Common myeloid progenitor, CD34-positive (primary cell): Measurements from ENCODE around the gene MRPL54.

Experiments
- CTCF ChIA-PET: fragments of 350-600 bp; sonication (Branson Sonifier 250); formaldehyde crosslinking; loops from one replicate; lab custom pipeline; 2021; ENCODE audit warnings: antibody characterized with exemption; lab: Charles Lee
- POLR2A ChIA-PET: fragments of 350-600 bp; sonication (Branson Sonifier 250); formaldehyde crosslinking; loops from one replicate; lab custom pipeline; 2021; ENCODE audit warnings: antibody characterized with exemption; lab: Charles Lee
- DNase-seq, 3 donors: peaks; one replicate each; pipeline versions ENCODE4 v3.0.0 to v3.0.0-alpha.2; 2013
- H3K27ac ChIP-seq, 2 experiments: 1 replicate in 1 of 2; 2 replicates in 1 of 2; pipeline ENCODE4 v1.7.0; 2013; ENCODE audit warnings: inconsistent platforms in 2 of 2, low read length in 2 of 2, mild to moderate bottlenecking in 2 of 2, low read depth in 1 of 2, moderate library complexity in 1 of 2; ENCODE audit not compliant: severe bottlenecking in 2 of 2, insufficient read depth in 1 of 2, poor library complexity in 1 of 2
- H3K27me3 ChIP-seq, 5 experiments: replicated peaks in 2 of 5; 1 replicate in 3 of 5; 2 replicates in 2 of 5; pipeline versions ENCODE4 v1.6.1 to v1.7.0; 2013; ENCODE audit warnings: low read length in 4 of 5, mild to moderate bottlenecking in 2 of 5, moderate library complexity in 2 of 5, inconsistent platforms in 1 of 5; ENCODE audit not compliant: insufficient read depth in 5 of 5, control insufficient read depth in 4 of 5
- H3K36me3 ChIP-seq, 4 experiments: 1 replicate in 2 of 4; 2 replicates in 2 of 4; pipeline versions ENCODE4 v1.6.1 to v1.7.0; 2013; ENCODE audit warnings: low read length in 3 of 4, control low read depth in 1 of 4, mild to moderate bottlenecking in 1 of 4; ENCODE audit not compliant: control insufficient read depth in 4 of 4, insufficient read depth in 4 of 4
- H3K4me1 ChIP-seq, 4 experiments: 1 replicate in 3 of 4; 2 replicates in 1 of 4; pipeline versions ENCODE4 v1.6.1 to v1.7.1; 2013; ENCODE audit warnings: low read length in 3 of 4, mild to moderate bottlenecking in 3 of 4, control low read depth in 1 of 4, inconsistent platforms in 1 of 4, moderate library complexity in 1 of 4; ENCODE audit not compliant: control insufficient read depth in 4 of 4, insufficient read depth in 4 of 4; ENCODE audit errors: control extremely low read depth in 1 of 4
- H3K4me3 ChIP-seq, 7 experiments: 1 replicate in 4 of 7; 2 replicates in 3 of 7; pipeline versions ENCODE4 v1.5.1 to v1.7.0; 2013; ENCODE audit warnings: mild to moderate bottlenecking in 7 of 7, low read length in 6 of 7, moderate library complexity in 6 of 7, inconsistent platforms in 2 of 7, low read depth in 2 of 7, control low read depth in 1 of 7; ENCODE audit not compliant: insufficient read depth in 4 of 7, control insufficient read depth in 1 of 7; ENCODE audit errors: extremely low read depth in 1 of 7
- H3K9me3 ChIP-seq, 5 experiments: 1 replicate in 4 of 5; 2 replicates in 1 of 5; pipeline versions ENCODE4 v1.6.1 to v1.7.1; 2013; ENCODE audit warnings: low read length in 4 of 5, mild to moderate bottlenecking in 2 of 5, inconsistent platforms in 1 of 5, low read depth in 1 of 5, moderate library complexity in 1 of 5; ENCODE audit not compliant: control insufficient read depth in 4 of 5, insufficient read depth in 2 of 5; ENCODE audit errors: control extremely low read depth in 1 of 5
- WGBS: methylation state at CpG from one replicate; pipeline ENCODE4 v1.1.5; 2013; ENCODE audit not compliant: insufficient coverage; 5-methylcytosine and 5-hydroxymethylcytosine counted together

The MRPL54 gene

DNA sequence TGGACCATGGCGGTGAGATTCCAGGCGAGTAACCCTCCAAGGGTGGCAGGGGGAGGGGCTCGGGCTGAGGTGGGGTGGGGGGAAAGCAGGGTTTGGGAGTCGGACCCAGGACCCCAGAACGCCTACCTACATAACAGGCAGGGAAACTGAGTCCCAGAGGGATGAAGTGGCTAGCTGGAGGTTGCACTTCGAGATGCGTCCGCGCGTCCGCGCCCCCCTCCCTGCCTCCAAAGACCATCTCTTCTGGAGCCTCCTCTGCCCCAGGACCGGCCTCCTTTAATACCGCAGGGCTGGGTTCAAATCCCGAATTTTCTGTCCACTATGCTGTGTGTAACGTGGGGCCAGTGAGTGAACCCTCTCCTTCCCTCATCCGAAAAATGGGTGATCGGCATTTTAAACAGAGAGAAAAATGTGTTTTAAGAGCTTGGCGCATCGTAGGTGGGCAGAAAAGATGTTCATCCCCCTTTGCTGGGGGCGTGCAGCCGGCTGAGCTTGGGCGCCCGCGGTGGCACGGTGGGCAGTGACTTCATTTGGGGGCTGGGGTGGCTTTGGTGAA, 40.5 kb upstream of the MRPL54 start:
- no peak for DNase-seq
- ChIA-PET CTCF (interaction anchor here (1.7 kb wide), 1 partner anchor 9 kb away, joined by 5 read pairs; no protein-coding TSS in a partner anchor), POLR2A (interaction anchor here (0.7 kb wide), 1 partner anchor 54 kb away, joined by 3 read pairs; no protein-coding TSS in a partner anchor)
- H3K36me3 ChIP-seq = no peaks in the 10 kb centered on the region
- H3K4me3 ChIP-seq = peak overlapping the region in 3 of 7 experiments; percentile 19 to 58 (median 53)
- no peak overlapping the region for H3K27ac ChIP-seq
- H3K27me3 ChIP-seq = peaks cover 2 to 48% (median 14%) of the 10 kb centered on the region in 5 experiments
- H3K4me1 ChIP-seq = peaks cover 0 to 10% (median 9%) of the 10 kb centered on the region in 4 experiments
- H3K9me3 ChIP-seq = no peaks in the 10 kb centered on the region
- 3% methylated on average over 20 of the region's 26 CpGs for WGBS

- H3K4me3 ChIP-seq = peak overlapping the region in 1 of 7 experiments; percentile 58
- WGBS = 19% methylated on average over 9 of the region's 30 CpGs
- DNase-seq = no peak
- no peaks in the 10 kb centered on the region for H3K36me3 ChIP-seq
- CTCF ChIA-PET = interaction anchor here (1.7 kb wide), 1 partner anchor 10 kb away, joined by 5 read pairs; no protein-coding TSS in a partner anchor
- H3K27me3 ChIP-seq = peaks cover 2 to 48% (median 14%) of the 10 kb centered on the region in 5 experiments
- POLR2A ChIA-PET = no interaction called here
- no peak overlapping the region for H3K27ac ChIP-seq
- peaks cover 0 to 10% (median 9%) of the 10 kb centered on the region in 4 experiments for H3K4me1 ChIP-seq
- no peaks in the 10 kb centered on the region for H3K9me3 ChIP-seq
These were observed 39.9 kb upstream of the MRPL54 start for GRCh38 chr19:3722443-3723109.

- Histone ChIP-seq H3K27me3 (peaks cover 2 to 48% (median 14%) of the 10 kb centered on the region in 5 experiments), H3K36me3 (no peaks in the 10 kb centered on the region), H3K27ac (no peak overlapping the region), H3K9me3 (no peaks in the 10 kb centered on the region), H3K4me1 (peaks cover 0 to 10% (median 9%) of the 10 kb centered on the region in 4 experiments), H3K4me3 (no peak overlapping the region)
- no CpG with 5 or more reads among the region's 5 CpGs for WGBS
- ChIA-PET CTCF (interaction anchor here (1.7 kb wide), 1 partner anchor 10 kb away, joined by 5 read pairs; no protein-coding TSS in a partner anchor), POLR2A (no interaction called here)
- no peak for DNase-seq
These were observed 39.4 kb upstream of the MRPL54 start for GRCh38 chr19:3723110-3723488.

GRCh38 chr19:3723883-3724282, 38.6 kb upstream of the MRPL54 start:
- WGBS = 57% methylated on average over 4 of the region's 8 CpGs
- Histone ChIP-seq H3K4me1 (peaks cover 0 to 10% (median 9%) of the 10 kb centered on the region in 4 experiments), H3K27ac (no peak overlapping the region), H3K27me3 (peaks cover 2 to 48% (median 14%) of the 10 kb centered on the region in 5 experiments), H3K36me3 (no peaks in the 10 kb centered on the region), H3K9me3 (no peaks in the 10 kb centered on the region), H3K4me3 (no peak overlapping the region)
- no peak for DNase-seq
- CTCF ChIA-PET = interaction anchor here (1.0 to 1.1 kb wide), 2 partner anchors 18 to 34 kb away, joined by 3 read pairs; no protein-coding TSS in a partner anchor
- POLR2A ChIA-PET = interaction anchor here (0.6 kb wide), 1 partner anchor 1518 kb away, joined by 3 read pairs; no protein-coding TSS in a partner anchor

GRCh38 chr19:3725121-3725520, 37.4 kb upstream of the MRPL54 start:
- 93% methylated on average over 2 of the region's 3 CpGs for WGBS
- Histone ChIP-seq H3K27me3 (peaks cover under 1 to 44% (median 13%) of the 10 kb centered on the region in 5 experiments), H3K36me3 (no peaks in the 10 kb centered on the region), H3K9me3 (no peaks in the 10 kb centered on the region), H3K4me3 (no peak overlapping the region), H3K4me1 (peaks cover 0 to 10% (median 9%) of the 10 kb centered on the region in 4 experiments), H3K27ac (no peak overlapping the region)
- CTCF ChIA-PET = interaction anchor here (1.3 kb wide), 1 partner anchor 18 kb away, joined by 3 read pairs; no protein-coding TSS in a partner anchor
- no peak for DNase-seq
- POLR2A ChIA-PET = no interaction called here

DNA sequence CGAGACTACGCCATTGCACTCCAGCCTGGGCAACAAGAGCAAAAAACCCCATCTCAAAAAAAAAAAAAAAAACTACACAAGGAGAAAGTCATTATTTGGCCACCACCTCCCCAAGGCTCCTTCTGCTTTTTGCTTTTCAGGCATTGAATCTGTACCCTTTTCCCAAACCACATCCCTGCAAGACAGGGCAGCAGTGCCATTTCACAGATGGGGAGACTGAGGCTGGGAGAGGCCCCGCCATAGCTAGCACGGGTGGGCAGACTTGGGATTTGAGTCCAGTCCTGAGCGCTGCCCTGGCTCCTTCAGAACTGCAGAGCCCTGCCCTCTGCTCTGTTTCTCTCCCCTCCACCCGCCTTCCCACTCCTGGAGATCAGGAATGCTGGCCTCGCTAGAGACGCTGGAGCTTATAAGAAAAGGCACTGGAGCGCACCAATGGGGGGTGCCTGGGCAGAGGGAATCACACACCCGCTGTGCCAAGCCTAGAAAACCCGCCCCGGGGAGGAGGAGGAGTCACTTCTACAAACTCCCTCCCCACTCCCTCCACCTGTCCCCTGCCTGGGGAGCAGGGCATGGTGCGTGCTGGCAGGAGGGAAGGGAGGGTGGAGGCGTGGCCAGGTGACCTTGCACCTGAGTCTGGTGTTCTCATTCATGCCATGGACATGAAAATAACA, 36.7 kb upstream of the MRPL54 start:
- H3K4me3 ChIP-seq = no peak overlapping the region
- 40% methylated on average over 6 of the region's 14 CpGs for WGBS
- POLR2A ChIA-PET = no interaction called here
- H3K36me3 ChIP-seq = no peaks in the 10 kb centered on the region
- no peak overlapping the region for H3K27ac ChIP-seq
- peaks cover 0 to 10% (median 7%) of the 10 kb centered on the region in 4 experiments for H3K4me1 ChIP-seq
- H3K27me3 ChIP-seq = peaks cover 0 to 37% (median 13%) of the 10 kb centered on the region in 5 experiments
- CTCF ChIA-PET = interaction anchor here (1.3 kb wide), 1 partner anchor 18 kb away, joined by 3 read pairs; no protein-coding TSS in a partner anchor
- H3K9me3 ChIP-seq = no peaks in the 10 kb centered on the region
- DNase-seq = no peak
